Upper lobe of left lung (tissue), 6 donors: Measurements from ENCODE around the gene SLBP. TPM values are rescaled to one million over a fixed set of nuclear protein-coding genes. Genes with fewer than 3 reads are reported as not detected.

Experiments
- ATAC-seq, 2 donors: fragments of 200-7000 bp; cut with Tn5 transposase; one replicate each; pipeline ENCODE4 v1.9.1; 2022; ENCODE audit warnings: mild to moderate bottlenecking in 2 of 2, moderate library complexity in 2 of 2; ENCODE audit not compliant: low FRiP score in 2 of 2
- DNase-seq, 2 donors: peaks; one replicate each; pipeline ENCODE4 v3.0.0-alpha.2; 2019 to 2020
- H3K27ac ChIP-seq, 4 donors: fragments of 200-600 bp; sonication (generic); one replicate each; pipeline ENCODE4 v1.5.1; 2016 to 2019
- H3K27me3 ChIP-seq, 4 donors: fragments of 200-600 bp; sonication (generic); one replicate each; pipeline ENCODE4 v1.5.1; 2017 to 2019
- H3K36me3 ChIP-seq, 4 donors: fragments of 200-600 bp; sonication (generic); one replicate each; pipeline ENCODE4 v1.5.1; 2016 to 2019
- H3K4me1 ChIP-seq, 4 donors: fragments of 200-600 bp; sonication (generic); one replicate each; pipeline ENCODE4 v1.5.1; 2018 to 2019
- H3K4me3 ChIP-seq, 4 donors: fragments of 200-600 bp; sonication (generic); one replicate each; pipeline ENCODE4 v1.5.1; 2017 to 2019; ENCODE audit warnings: mild to moderate bottlenecking in 2 of 4, moderate library complexity in 1 of 4
- H3K9me3 ChIP-seq, 4 donors: fragments of 200-600 bp; sonication (generic); one replicate each; pipeline ENCODE4 v1.5.1; 2018 to 2019
- EP300 ChIP-seq, 4 donors: sonication (generic); formaldehyde crosslinking; IDR thresholded peaks; one replicate each; pipeline ENCODE4 v1.5.1; 2017; ENCODE audit warnings: antibody characterized with exemption in 4 of 4, control low read depth in 2 of 4
- POLR2A ChIP-seq, 4 donors: fragments of 450-650 bp; IDR thresholded peaks; one replicate each; pipeline ENCODE4 v1.5.1; 2016 to 2017; ENCODE audit warnings: antibody characterized with exemption in 4 of 4, mild to moderate bottlenecking in 2 of 4
- POLR2AphosphoS5 ChIP-seq, 2 donors: sonication (generic); formaldehyde crosslinking; IDR thresholded peaks; one replicate each; pipeline ENCODE4 v1.5.1; 2017; ENCODE audit warnings: antibody characterized with exemption in 2 of 2
- WGBS, 2 donors: methylation state at CpG; one replicate each; pipeline ENCODE4 v1.1.5; 2017 to 2018; 5-methylcytosine and 5-hydroxymethylcytosine counted together
- total RNA-seq, 6 donors: library from RNA; depleted of rRNA in 4 of 6; stranded (reverse); fragments of >200 nt in 4 of 6; gene quantifications; one replicate each; pipeline versions ENCODE4 v1.1.0 to v1.2.1, GENCODE V29; 2016 to 2021
- TF ChIP-seq, protein P1 (sequence below), 6 experiments: fragments of 450-650 bp in 4 of 6; fragments of 200-600 bp in 2 of 6; sonication (generic) in 2 of 6; IDR thresholded peaks; one replicate each; pipeline ENCODE4 v1.5.1; 2016 to 2019; ENCODE audit warnings: antibody characterized with exemption in 6 of 6
- donor health status: DM: no; HTN: no; CAD: no; lungs with moderate emphysema.
- donor health status: DM: no; HTN: yes; CAD: no; lungs with severe emphysema.

The SLBP gene
- total RNA-seq, 6 donors from 2014 or later: 33.0 to 51.1 (median 38.0) TPM

DNA sequence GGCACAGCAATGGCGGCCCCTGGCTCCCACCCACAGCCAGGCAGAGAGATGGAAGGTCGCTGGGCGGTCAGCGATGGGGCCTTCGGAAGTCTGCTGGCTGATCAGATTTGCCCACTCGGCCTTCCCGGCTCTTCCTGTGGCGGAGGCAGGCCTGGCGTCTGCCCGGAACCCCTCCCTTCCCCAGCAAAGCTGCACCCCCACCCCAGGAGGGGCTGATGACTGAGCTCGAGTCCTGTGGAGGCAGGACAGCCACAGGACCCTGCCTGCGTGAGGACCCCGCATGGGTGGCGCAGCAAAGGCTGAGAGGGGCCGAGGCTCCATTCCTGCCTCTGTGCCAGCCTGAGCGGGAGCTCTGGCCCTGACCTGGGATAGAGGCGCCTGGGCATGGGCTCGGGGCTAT, 44.0 kb upstream of the SLBP start:
- H3K36me3 ChIP-seq: no peaks in the 10 kb centered on the region
- DNase-seq (peak in 1 of 2 donors; percentile 75), ATAC-seq (no peak)
- H3K27me3 ChIP-seq: no peaks in the 10 kb centered on the region
- H3K9me3 ChIP-seq: no peaks in the 10 kb centered on the region
- WGBS, 2 donors: 32 to 38% methylated on average over 5 to 6 of the region's 18 CpGs
- H3K4me1 ChIP-seq: peaks cover 32 to 51% (median 38%) of the 10 kb centered on the region in 4 donors
- TF ChIP-seq EP300 (IDR thresholded peaks at IDR 0.05): no peak
- peak in 1 of 2 donors; percentile 20 for TF ChIP-seq POLR2AphosphoS5 (IDR thresholded peaks at IDR 0.05)
- H3K27ac ChIP-seq: peak overlapping the region in 3 of 4 donors; percentile 36 to 78 (median 44)
- H3K4me3 ChIP-seq: no peak overlapping the region

DNA sequence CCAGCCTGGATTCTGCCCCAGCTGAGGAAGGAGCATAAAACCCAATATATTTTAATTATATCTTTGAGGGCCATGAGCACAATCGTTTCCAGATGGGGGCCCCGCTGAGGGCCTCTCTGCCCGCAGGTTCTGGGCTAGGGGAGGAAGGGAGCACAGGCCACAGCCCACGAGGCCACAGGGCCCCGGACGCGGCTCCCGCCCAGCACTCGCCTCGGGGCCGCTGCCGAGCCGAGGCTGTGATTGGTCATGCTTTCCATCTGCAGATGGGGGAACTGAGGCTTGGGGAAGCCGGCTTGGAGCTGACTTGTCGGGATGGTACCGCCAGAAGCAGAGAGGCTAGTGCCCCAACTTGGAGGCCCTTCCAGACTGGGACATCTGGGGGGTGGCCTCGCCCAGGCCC, 43.2 kb upstream of the SLBP start:
- TF ChIP-seq POLR2A (IDR thresholded peaks at IDR 0.05) (no peak), EP300 (IDR thresholded peaks at IDR 0.05) (no peak)

DNA sequence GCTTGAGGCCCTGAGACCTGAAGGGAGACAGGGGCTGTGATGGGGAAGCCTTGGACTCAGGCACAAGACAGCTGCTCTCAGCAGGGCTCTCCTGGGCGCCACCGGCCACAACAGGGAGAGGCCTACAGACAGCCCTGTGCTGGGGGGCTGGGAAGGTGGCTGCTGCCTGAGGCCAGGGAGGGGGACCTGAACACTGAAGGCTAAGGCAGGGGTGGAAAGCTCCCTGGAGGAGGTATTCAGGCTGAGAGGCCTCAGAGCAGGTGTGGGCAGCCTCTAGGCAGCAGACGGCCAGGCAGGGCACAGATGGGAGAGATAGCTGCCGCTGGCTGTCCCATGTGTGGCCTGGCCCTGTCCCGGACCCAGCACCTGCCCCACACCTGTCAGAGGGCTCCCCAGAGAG, 42.2 kb upstream of the SLBP start:
- Histone ChIP-seq H3K9me3 (no peaks in the 10 kb centered on the region), H3K36me3 (no peaks in the 10 kb centered on the region), H3K4me3 (no peak overlapping the region), H3K4me1 (peaks cover 17 to 34% (median 29%) of the 10 kb centered on the region in 4 donors), H3K27ac (peak overlapping the region in 2 of 4 donors; percentile 0 to 84), H3K27me3 (no peaks in the 10 kb centered on the region)
- WGBS, 2 donors: 98 to 100% methylated on average over 2 to 3 of the region's 5 CpGs
- DNase-seq: peak in 1 of 2 donors; percentile 68
- ATAC-seq: no peak
- no peak for TF ChIP-seq EP300 (IDR thresholded peaks at IDR 0.05)

More for the DNA sequence above, 43.2 kb upstream of the SLBP start:
- peak in 1 of 2 donors; percentile 71 for DNase-seq
- no peaks in the 10 kb centered on the region for H3K36me3 ChIP-seq
- H3K27ac ChIP-seq: peak overlapping the region in 3 of 4 donors; percentile 36 to 78 (median 44)
- H3K4me1 ChIP-seq: peaks cover 25 to 43% (median 33%) of the 10 kb centered on the region in 4 donors
- H3K27me3 ChIP-seq: no peaks in the 10 kb centered on the region
- H3K9me3 ChIP-seq: no peaks in the 10 kb centered on the region
- no peak overlapping the region for H3K4me3 ChIP-seq
- no peak for ATAC-seq
- 87 to 93% methylated on average over 8 to 10 of the region's 17 CpGs for WGBS, 2 donors

DNA sequence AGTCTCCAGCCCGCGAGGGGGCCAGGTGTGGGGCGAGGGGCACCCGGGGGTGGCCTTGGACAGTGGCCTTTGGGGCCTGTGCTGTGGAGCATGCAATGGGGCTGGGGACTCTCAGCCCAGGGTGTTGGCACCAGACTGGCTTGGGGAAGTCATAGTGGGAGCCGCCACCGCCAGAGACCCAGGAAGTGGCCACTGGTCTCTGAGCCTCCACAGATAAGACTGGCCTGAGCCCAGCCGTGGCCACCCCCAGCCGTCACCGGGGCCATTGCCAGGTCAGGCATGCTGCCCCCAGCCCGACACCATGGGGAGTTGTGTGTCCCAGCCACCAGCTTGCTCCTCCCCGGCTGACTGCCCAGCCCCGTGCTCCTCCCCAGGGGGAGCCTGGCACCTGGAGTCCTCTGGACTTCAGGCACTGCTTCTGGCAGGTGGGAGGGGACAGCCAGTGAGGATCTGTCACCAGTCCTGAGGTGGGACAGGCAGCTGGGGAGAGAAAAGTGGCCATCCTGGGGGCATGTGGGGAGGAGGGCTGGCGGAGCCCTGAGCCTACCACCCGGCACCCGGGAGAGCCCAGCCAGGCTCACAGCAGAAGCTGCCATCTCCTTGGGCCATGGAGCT, 41.7 kb upstream of the SLBP start:
- TF ChIP-seq, protein P1, sequence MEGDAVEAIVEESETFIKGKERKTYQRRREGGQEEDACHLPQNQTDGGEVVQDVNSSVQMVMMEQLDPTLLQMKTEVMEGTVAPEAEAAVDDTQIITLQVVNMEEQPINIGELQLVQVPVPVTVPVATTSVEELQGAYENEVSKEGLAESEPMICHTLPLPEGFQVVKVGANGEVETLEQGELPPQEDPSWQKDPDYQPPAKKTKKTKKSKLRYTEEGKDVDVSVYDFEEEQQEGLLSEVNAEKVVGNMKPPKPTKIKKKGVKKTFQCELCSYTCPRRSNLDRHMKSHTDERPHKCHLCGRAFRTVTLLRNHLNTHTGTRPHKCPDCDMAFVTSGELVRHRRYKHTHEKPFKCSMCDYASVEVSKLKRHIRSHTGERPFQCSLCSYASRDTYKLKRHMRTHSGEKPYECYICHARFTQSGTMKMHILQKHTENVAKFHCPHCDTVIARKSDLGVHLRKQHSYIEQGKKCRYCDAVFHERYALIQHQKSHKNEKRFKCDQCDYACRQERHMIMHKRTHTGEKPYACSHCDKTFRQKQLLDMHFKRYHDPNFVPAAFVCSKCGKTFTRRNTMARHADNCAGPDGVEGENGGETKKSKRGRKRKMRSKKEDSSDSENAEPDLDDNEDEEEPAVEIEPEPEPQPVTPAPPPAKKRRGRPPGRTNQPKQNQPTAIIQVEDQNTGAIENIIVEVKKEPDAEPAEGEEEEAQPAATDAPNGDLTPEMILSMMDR (IDR thresholded peaks at IDR 0.05): no peak
- TF ChIP-seq POLR2AphosphoS5 (IDR thresholded peaks at IDR 0.05): no peak
- no peak for TF ChIP-seq EP300 (IDR thresholded peaks at IDR 0.05)
- no peak for TF ChIP-seq POLR2A (IDR thresholded peaks at IDR 0.05)
- peaks cover 17 to 35% (median 29%) of the 10 kb centered on the region in 4 donors for H3K4me1 ChIP-seq
- no peaks in the 10 kb centered on the region for H3K9me3 ChIP-seq
- DNase-seq (peak in 1 of 2 donors; percentile 81), ATAC-seq (no peak)
- no peaks in the 10 kb centered on the region for H3K36me3 ChIP-seq
- no peak overlapping the region for H3K4me3 ChIP-seq
- H3K27ac ChIP-seq: peak overlapping the region in 3 of 4 donors; percentile 48 to 84 (median 69)
- H3K27me3 ChIP-seq: no peaks in the 10 kb centered on the region
- 93 to 94% methylated on average over 3 to 15 of the region's 15 CpGs for WGBS, 2 donors

DNA sequence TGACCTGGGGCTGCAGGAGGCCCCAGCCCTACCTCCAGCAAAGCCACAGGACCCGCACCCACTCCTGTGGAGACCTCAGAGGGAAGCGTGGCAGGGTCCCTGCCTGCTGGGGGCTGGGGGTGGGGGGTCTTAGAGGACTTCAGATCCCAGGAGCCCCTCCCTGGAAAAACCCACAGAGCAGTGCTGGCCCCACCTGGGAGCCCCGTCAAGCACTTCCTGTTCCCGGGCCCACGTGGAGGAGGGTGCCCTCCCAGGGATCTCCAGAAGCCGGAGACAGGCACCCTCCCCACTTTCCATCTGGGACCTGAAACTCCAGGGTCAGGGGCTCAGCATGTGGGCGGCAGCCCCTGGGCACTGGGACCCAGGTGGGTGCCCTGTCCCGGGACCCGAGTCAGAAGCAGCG, 41.2 kb upstream of the SLBP start:
- ATAC-seq (no peak), DNase-seq (peak in 1 of 2 donors; percentile 78)
- Histone ChIP-seq H3K27me3 (no peaks in the 10 kb centered on the region), H3K36me3 (no peaks in the 10 kb centered on the region), H3K4me1 (peaks cover 17 to 41% (median 34%) of the 10 kb centered on the region in 4 donors), H3K27ac (peak overlapping the region in 3 of 4 donors; percentile 48 to 84 (median 69)), H3K4me3 (no peak overlapping the region), H3K9me3 (no peaks in the 10 kb centered on the region)
- WGBS, 2 donors: 64 to 93% methylated on average over 3 to 8 of the region's 10 CpGs
- TF ChIP-seq POLR2AphosphoS5 (IDR thresholded peaks at IDR 0.05) (no peak), POLR2A (IDR thresholded peaks at IDR 0.05) (no peak)
- TF ChIP-seq, protein P1 (IDR thresholded peaks at IDR 0.05): no peak

DNA sequence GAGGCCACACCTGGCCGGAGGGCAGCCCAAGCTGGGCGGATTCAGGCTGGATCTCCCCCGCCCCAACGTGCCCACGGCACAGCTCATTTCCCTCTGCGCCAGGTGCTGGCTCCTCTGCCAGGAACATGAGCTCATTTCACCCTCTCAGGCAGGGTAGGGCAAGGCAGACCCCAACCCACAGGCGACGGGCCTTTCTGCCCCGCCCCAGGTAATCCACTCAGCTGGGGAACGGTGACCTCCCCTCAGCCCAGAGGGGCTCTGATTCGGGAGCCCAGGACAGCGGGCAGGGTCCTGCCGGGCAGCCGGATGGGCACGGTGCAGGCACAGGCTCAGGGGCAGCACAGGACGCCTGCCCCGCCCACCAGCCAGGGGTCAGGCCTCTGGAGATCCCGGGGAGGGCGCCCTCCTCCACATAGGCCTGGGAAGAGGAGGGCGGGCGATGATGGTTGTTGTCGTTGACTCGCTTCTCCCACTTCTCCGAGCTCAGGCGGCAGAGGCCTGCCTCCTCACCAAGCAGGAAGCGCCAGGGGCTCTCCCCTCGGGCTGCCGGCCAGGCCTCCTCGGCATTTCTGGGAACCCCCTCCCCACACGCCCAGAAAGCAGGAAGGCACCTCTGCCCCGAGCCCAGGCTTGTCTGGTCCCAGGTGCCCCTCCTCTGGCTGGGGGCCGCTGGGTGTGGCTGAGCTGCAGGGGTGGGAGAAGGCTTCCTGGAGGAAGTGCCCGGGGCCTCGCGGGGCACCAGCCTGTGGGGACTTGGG, 40.3 kb upstream of the SLBP start:
- DNase-seq: peak; percentile 69 to 86
- peak in 1 of 4 donors; percentile 40 for TF ChIP-seq POLR2A (IDR thresholded peaks at IDR 0.05)
- TF ChIP-seq POLR2AphosphoS5 (IDR thresholded peaks at IDR 0.05): no peak
- no peak for TF ChIP-seq EP300 (IDR thresholded peaks at IDR 0.05)
- TF ChIP-seq, protein P1 (IDR thresholded peaks at IDR 0.05): peak in 2 of 6 experiments; percentile 17 to 31
- Histone ChIP-seq H3K4me1 (peaks cover 17 to 41% (median 34%) of the 10 kb centered on the region in 4 donors), H3K4me3 (peak overlapping the region in 2 of 4 donors; percentile 20 to 21), H3K36me3 (no peaks in the 10 kb centered on the region), H3K9me3 (no peaks in the 10 kb centered on the region), H3K27ac (peak overlapping the region in 3 of 4 donors; percentile 48 to 84 (median 69)), H3K27me3 (no peaks in the 10 kb centered on the region)
- peak; percentile 12 to 34 for ATAC-seq
- WGBS, 2 donors: 31 to 43% methylated on average over 13 to 23 of the region's 35 CpGs
